Activated naive CD8-positive, alpha-beta T cell treated with anti-CD3 and anti-CD28 coated beads, Interleukin-2, amount 10 ng/mL, durations not matched to agents 7 days and 5 days (primary cell): ENCODE measurements around the gene TMEM121B. TPM values are rescaled to one million over a fixed set of nuclear protein-coding genes. Genes with fewer than 3 reads are reported as not detected.

Experiments
- ATAC-seq: fragments of 150-1000 bp; cut with Tn5 transposase; one replicate; pipeline ENCODE4 v1.10.0; 2021; ENCODE audit warnings: low read depth, moderate library complexity
- POLR2A ChIA-PET: fragments of 350-600 bp; sonication (Branson Sonifier 250); formaldehyde crosslinking; loops from one replicate; lab custom pipeline; 2021; ENCODE audit warnings: antibody characterized with exemption; lab: Charles Lee
- DNase-seq: peaks from one replicate; pipeline ENCODE4 v3.0.0; 2021
- H3K27ac Mint-ChIP-seq: one replicate; pipeline ENCODE4 v1.8.0; 2022; ENCODE audit warnings: mild to moderate bottlenecking, mixed read lengths
- H3K27me3 Mint-ChIP-seq: one replicate; pipeline ENCODE4 v1.8.0; 2022; ENCODE audit warnings: mild to moderate bottlenecking, moderate library complexity, mixed read lengths
- H3K36me3 Mint-ChIP-seq: one replicate; pipeline ENCODE4 v1.8.0; 2021; ENCODE audit warnings: mild to moderate bottlenecking, mixed read lengths
- H3K4me1 Mint-ChIP-seq: one replicate; pipeline ENCODE4 v1.8.0; 2021; ENCODE audit warnings: mixed read lengths
- H3K4me3 Mint-ChIP-seq: one replicate; pipeline ENCODE4 v1.8.0; 2022; ENCODE audit warnings: mild to moderate bottlenecking, moderate library complexity, mixed read lengths
- H3K9me3 Mint-ChIP-seq: one replicate; pipeline ENCODE4 v1.8.0; 2021; ENCODE audit warnings: mixed read lengths
- total RNA-seq, 2 experiments: library from RNA; stranded (reverse); gene quantifications; one replicate each; pipeline ENCODE4 v1.2.3, GENCODE V29; 2021

Gene TMEM121B
- total RNA-seq, 2 experiments from 2014 or later, result 0.08 to 0.09 TPM

DNA sequence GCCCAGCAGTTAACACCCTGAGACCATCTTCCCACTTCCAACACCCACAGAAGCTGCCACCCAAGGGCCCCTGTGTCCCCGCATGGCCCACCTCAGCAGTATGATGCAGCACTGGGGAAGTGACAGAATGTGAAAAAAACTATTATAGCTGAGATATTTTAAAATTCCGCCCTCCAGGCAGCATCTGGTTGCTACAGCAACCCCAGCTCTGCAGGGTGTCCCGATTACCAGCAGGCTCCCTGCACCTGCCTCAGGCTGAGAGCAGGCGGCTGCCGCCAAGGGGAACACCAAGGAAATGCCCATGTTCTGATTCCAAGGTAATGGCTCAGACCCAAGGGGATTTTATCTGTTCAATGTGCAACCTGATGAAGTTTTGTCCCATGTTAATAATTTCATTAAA is 10.5 kb upstream of the TMEM121B start:
- POLR2A ChIA-PET, result no interaction called here
- H3K36me3 Mint-ChIP-seq, result peaks cover 2% of the 10 kb centered on the region
- DNase-seq, result no peak
- no peaks in the 10 kb centered on the region for H3K9me3 Mint-ChIP-seq
- ATAC-seq, result no peak
- H3K27ac Mint-ChIP-seq, result no peak overlapping the region
- no peak overlapping the region for H3K4me3 Mint-ChIP-seq
- H3K27me3 Mint-ChIP-seq, result peaks cover 4% of the 10 kb centered on the region
- no peaks in the 10 kb centered on the region for H3K4me1 Mint-ChIP-seq

DNA sequence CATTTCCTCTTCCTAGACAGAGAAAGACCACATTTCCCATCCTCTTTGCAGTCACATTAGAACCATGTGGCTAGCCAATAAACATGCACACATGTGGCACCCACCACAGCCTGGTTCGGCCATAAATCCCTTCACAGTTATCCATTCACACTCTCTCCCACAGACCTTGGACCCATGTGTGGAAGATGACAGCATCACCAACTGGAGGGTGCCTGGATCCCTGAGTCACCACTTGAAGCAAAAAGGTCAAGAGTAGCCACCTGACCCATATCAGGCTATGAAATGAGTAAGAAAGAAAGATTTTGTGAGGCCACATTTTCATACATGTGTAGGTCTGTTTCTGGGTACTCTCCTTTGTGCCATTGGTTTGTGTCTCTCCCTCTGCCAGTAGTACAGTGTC is 9.0 kb upstream of the TMEM121B start:
- Mint-ChIP-seq H3K9me3 (no peaks in the 10 kb centered on the region), H3K4me1 (no peaks in the 10 kb centered on the region), H3K27me3 (peaks cover 4% of the 10 kb centered on the region), H3K27ac (no peak overlapping the region), H3K36me3 (peaks cover 2% of the 10 kb centered on the region), H3K4me3 (no peak overlapping the region)
- POLR2A ChIA-PET, result no interaction called here
- DNase-seq, result no peak
- ATAC-seq, result no peak

DNA sequence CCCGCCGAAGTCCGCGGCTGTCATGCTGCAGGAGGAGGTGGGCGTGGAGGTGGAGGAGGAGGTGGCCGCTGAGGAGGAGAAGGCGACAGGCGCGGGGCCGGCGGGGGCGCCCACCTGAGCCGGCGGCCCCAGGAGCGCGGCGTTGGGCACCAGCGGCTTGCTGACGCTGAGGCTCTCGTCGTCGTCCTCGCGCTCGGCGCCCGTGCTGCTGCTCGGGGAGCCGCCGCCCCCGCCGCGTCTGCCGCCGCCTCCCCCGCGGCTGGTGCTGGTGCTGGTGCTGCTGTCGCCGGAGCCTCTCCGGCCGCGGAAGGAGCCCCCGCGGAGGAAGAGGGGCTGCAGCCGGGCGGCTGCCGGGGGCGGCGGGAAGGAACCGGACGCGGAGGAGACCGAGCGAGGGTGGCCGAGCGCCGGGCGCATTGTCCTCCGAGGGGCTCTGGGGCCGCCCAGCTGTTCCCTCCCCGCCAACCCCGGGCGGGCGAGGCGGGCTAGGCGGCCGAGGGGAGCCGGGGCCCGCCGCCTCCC is 388 bp downstream of the TMEM121B start:
- Mint-ChIP-seq H3K27me3 (peaks cover 29% of the 10 kb centered on the region), H3K27ac (no peak overlapping the region), H3K4me1 (peaks cover 31% of the 10 kb centered on the region), H3K9me3 (no peaks in the 10 kb centered on the region), H3K36me3 (no peaks in the 10 kb centered on the region), H3K4me3 (no peak overlapping the region)
- peak; percentile 48 for DNase-seq
- POLR2A ChIA-PET, result no interaction called here
- peak; percentile 10 for ATAC-seq

DNA sequence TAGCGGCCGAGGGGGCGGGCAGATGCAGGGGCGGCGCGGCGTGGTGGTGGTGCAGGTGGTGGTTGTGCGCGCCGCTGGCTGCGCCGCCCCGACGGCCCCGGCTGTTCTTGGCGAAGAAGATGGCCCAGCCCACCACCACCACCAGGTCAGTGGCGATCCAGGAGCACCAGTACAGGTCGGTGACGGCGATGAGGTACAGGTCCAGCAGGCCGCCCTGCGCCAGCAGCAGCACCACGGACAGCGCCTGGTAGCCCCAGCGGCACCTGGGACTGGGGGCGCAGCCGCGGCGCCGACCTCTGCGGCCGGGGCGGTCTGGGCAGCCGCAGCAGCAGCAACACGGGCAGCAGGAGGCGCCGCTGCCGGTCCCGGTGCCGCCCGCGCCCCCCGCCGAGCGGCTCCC is 879 bp downstream of the TMEM121B start:
- DNase-seq, result peak; percentile 83
- Mint-ChIP-seq H3K27ac (no peak overlapping the region), H3K9me3 (no peaks in the 10 kb centered on the region), H3K36me3 (no peaks in the 10 kb centered on the region), H3K4me3 (no peak overlapping the region), H3K4me1 (peaks cover 35% of the 10 kb centered on the region), H3K27me3 (peaks cover 29% of the 10 kb centered on the region)
- POLR2A ChIA-PET, result no interaction called here
- ATAC-seq, result peak; percentile 63

DNA sequence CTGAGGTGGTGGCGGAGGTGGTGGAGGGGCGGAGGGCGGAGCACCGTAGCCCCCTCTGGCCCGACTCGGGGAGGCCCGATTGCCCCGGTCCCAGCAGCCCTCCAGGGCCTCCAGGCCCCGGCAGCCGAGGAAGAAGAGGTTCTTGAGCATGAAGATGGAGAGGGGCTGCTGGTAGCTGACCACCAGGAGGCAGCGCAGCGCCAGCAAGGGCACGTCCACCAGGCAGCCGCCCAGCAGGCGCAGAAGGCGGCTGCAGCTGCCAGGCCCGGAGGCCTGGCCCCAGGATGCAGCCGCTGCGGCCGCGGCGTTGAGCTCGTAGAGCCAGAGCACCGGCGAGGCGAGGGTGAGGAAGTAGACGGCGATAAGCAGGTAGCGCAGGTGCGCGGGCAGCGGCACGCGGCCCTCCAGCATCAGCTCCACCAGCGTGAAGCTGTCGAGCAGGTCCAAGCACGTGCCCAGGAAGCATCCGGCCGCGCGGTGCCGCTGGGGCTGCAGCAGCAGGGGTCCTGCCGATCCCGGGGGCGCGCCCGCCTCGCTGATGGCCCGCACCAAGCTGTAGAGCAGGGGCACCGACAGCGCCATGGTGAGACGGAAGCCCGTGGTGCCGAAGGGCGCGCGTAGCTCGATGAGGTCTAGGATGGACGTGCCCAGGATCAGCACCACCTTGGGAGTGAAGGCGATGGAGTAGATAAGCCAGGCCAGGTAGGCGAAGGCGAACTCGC is 1.5 kb downstream of the TMEM121B start:
- H3K9me3 Mint-ChIP-seq, result no peaks in the 10 kb centered on the region
- H3K27me3 Mint-ChIP-seq, result peaks cover 29% of the 10 kb centered on the region
- DNase-seq (no peak), ATAC-seq (no peak)
- POLR2A ChIA-PET, result no interaction called here
- H3K4me1 Mint-ChIP-seq, result peaks cover 38% of the 10 kb centered on the region
- H3K36me3 Mint-ChIP-seq, result no peaks in the 10 kb centered on the region
- peak overlapping the region; percentile 19 for H3K4me3 Mint-ChIP-seq
- no peak overlapping the region for H3K27ac Mint-ChIP-seq

DNA sequence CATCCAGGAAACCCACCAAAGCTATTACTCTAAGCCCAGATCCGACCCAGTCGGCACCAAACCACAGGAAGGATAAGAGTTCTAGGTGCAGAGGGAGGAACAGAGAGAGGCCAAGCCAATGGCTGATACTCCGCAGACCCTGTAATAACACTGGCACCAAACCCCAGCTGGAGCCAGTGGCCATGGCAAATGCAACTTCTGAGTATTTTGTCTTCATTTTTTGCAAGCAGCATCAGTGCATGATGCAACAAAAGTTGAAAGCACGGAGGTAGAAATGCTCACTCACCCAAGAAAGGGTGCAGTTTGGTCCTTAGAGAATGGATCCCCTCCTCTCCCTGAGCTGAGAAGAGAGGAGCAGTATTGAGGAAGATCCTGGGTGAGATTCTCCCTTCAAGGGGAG is 2.8 kb downstream of the TMEM121B start:
- peaks cover 26% of the 10 kb centered on the region for H3K27me3 Mint-ChIP-seq
- peak overlapping the region; percentile 58 for H3K4me3 Mint-ChIP-seq
- POLR2A ChIA-PET, result interaction anchor here (0.9 to 3.2 kb wide), 4 partner anchors 20 to 54 kb away, joined by 3 to 16 read pairs (median 4); no protein-coding TSS in a partner anchor
- H3K27ac Mint-ChIP-seq, result peak overlapping the region; percentile 84
- DNase-seq, result no peak
- no peaks in the 10 kb centered on the region for H3K9me3 Mint-ChIP-seq
- no peaks in the 10 kb centered on the region for H3K36me3 Mint-ChIP-seq
- H3K4me1 Mint-ChIP-seq, result peaks cover 42% of the 10 kb centered on the region
- no peak for ATAC-seq

DNA sequence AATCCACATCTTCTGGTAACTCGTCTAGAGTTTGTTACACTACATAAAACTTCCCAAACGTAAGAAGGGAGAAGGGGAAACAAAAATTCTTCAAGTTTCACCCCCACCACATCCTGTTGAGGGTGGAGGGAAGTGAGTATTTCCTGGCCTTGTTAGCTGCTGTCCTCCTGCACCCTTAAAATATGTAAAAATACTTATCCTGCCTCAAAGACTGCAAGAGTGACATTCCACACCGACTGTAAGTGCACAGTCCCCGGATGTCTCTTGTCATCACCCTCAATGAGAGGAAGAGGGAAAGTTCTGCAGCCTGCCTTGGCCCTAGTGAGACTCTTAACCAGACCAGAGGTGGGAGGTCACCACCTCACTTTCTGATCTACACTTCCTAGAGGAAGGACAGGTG is 3.3 kb downstream of the TMEM121B start:
- H3K27ac Mint-ChIP-seq, result peak overlapping the region; percentile 84
- ATAC-seq, result peak; percentile 44
- H3K36me3 Mint-ChIP-seq, result no peaks in the 10 kb centered on the region
- DNase-seq, result no peak
- H3K27me3 Mint-ChIP-seq, result peaks cover 25% of the 10 kb centered on the region
- no peaks in the 10 kb centered on the region for H3K9me3 Mint-ChIP-seq
- POLR2A ChIA-PET, result interaction anchor here (0.9 to 3.2 kb wide), 4 partner anchors 19 to 54 kb away, joined by 3 to 16 read pairs (median 4); no protein-coding TSS in a partner anchor
- H3K4me3 Mint-ChIP-seq, result peak overlapping the region; percentile 58
- peaks cover 42% of the 10 kb centered on the region for H3K4me1 Mint-ChIP-seq

DNA sequence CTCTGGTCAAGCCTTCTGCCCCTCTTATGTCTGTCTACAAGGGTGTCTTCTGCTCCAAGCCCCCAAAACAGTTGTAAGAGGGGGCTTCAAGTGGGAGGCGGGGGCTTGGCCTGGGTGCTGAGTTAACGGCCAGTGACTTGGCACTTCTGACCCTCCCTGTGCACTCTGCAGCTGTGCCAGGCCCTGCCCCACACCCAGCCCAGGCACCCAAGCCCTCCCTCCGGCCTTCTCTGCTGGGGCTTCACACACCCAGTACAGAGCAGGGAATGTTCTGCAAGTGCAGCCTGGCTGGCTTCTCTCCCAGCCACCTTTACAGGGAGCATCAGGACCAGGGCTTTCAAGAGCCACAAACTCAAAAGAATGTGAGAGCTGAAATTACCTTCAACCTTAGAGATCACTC is 3.8 kb downstream of the TMEM121B start:
- H3K4me3 Mint-ChIP-seq, result peak overlapping the region; percentile 58
- peaks cover 42% of the 10 kb centered on the region for H3K4me1 Mint-ChIP-seq
- DNase-seq (no peak), ATAC-seq (no peak)
- H3K36me3 Mint-ChIP-seq, result no peaks in the 10 kb centered on the region
- POLR2A ChIA-PET, result interaction anchor here (0.9 to 3.2 kb wide), 4 partner anchors 19 to 54 kb away, joined by 3 to 16 read pairs (median 4); no protein-coding TSS in a partner anchor
- no peaks in the 10 kb centered on the region for H3K9me3 Mint-ChIP-seq
- H3K27ac Mint-ChIP-seq, result peak overlapping the region; percentile 84
- H3K27me3 Mint-ChIP-seq, result peaks cover 20% of the 10 kb centered on the region

DNA sequence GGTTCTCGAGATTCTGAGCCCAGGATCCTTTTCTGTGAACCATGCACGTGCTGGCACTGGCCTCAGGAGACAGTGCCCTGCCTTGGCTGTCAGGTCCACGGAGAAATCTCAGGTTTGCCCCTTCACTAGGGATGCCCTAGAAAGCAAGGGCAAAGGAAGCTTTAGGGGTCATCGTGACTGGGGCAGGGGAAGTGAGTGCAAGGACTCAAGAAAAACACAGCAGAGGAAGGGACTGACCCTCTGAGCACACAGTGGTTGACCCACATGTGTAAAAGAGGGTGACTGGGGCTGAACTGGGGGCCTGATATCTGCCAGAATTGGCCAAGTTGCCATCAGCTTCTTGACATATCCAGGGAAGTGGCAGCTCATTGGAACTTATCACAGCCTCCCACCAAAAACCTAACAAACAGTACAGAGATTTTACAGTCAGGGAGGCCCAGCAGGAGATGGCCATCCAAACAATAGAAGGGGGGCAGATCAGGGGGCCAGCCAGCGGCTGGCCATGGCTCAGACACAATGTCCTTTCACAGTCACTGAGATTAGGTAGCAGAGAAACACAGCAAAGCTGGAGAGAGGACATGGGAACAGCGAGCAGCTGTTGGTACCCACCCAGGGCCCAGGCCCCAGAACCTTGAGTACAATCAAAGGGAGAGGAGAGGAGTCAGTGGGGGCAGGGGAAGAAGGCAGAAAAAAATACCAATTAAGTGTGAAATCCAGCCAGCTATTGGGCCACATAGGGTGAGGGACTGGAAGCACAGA is 4.4 kb downstream of the TMEM121B start:
- no peak for ATAC-seq
- POLR2A ChIA-PET, result interaction anchor here (0.7 to 3.2 kb wide), 6 partner anchors 10 to 103 kb away, joined by 3 to 16 read pairs (median 8); partner anchors contain the start of genes ADA2 and IL17RA
- Mint-ChIP-seq H3K9me3 (no peaks in the 10 kb centered on the region), H3K36me3 (no peaks in the 10 kb centered on the region), H3K27me3 (peaks cover 13% of the 10 kb centered on the region), H3K27ac (peak overlapping the region; percentile 86), H3K4me3 (peak overlapping the region; percentile 55), H3K4me1 (peaks cover 42% of the 10 kb centered on the region)
- no peak for DNase-seq

DNA sequence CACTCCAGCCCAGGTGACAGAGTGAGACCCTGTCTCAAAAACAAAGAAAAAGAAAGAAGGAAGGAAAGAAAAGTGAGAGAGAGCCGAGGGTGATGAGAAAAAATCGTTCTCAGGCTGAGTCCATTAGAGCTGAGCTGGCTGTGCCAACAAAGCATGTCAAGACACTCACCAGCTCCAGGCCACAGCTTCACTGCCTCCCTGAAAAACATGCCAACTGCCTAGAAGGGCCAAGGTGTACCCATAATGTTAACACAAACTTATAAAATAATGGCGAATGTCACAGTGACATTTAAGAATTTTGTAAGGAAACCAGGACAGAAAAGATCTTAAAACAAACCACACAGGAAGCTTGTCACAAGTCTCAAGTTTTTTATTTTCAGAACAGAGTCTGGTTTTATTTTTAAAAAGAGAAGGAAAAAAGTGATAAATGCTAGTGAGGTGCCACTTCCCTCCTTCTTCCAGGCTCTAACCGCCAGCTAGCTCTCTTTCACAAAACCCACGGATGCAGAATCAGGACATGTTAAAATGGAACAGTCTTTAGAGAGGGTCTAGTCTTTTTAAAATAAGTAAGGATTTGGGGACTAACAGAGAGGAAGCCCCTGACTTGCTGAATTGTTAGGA is 5.1 kb downstream of the TMEM121B start:
- Mint-ChIP-seq H3K4me3 (peak overlapping the region; percentile 55), H3K4me1 (peaks cover 42% of the 10 kb centered on the region), H3K36me3 (peaks cover 3% of the 10 kb centered on the region), H3K27ac (peak overlapping the region; percentile 86), H3K9me3 (no peaks in the 10 kb centered on the region), H3K27me3 (peaks cover 8% of the 10 kb centered on the region)
- POLR2A ChIA-PET, result interaction anchor here (0.7 to 3.2 kb wide), 7 partner anchors 9 to 103 kb away, joined by 3 to 16 read pairs (median 7); partner anchors contain the start of genes ADA2 and IL17RA
- no peak for DNase-seq
- no peak for ATAC-seq

DNA sequence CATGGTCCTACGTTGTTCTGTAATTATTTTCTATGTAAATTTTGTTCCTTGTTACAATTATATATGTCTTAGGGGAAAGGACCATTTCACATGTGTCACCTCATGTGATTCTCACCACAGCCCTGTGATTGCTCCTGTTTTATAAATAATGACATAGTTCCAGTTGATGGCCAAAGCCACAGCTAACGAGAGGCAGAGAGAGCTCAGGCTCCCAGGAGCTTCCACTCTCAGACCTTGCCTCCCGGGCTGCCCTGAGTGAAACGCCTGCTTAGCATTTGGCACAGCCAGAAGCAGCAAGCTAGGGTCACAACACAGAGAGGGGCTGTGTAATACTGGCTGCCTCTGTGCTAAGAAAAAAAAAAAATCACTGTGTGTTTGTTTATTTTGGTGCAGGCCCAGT is 5.9 kb downstream of the TMEM121B start:
- Mint-ChIP-seq H3K9me3 (no peaks in the 10 kb centered on the region), H3K4me1 (peaks cover 42% of the 10 kb centered on the region), H3K27ac (no peak overlapping the region), H3K27me3 (peaks cover 8% of the 10 kb centered on the region), H3K36me3 (peaks cover 8% of the 10 kb centered on the region), H3K4me3 (no peak overlapping the region)
- POLR2A ChIA-PET, result interaction anchor here (1.3 to 3.2 kb wide), 4 partner anchors 8 to 56 kb away, joined by 4 to 16 read pairs (median 12); no protein-coding TSS in a partner anchor
- DNase-seq (no peak), ATAC-seq (no peak)

DNA sequence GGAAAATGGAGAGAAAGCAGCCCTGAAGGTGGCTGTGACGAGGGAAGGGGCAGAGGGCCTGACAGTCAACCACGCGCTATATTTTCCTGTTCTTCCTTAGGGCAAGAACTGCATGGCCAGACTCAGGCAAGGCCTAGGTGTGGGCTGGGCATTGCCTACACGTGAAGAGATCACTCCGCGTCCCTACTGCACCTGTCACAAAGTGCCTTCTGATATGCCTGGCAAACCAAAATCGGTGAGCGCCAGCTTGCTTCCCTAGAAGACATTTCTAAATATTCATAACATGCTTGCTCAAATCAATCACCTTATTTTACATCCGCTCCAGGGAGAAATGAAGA is 6.3 kb downstream of the TMEM121B start:
- Mint-ChIP-seq H3K27ac (no peak overlapping the region), H3K4me3 (no peak overlapping the region), H3K36me3 (peaks cover 9% of the 10 kb centered on the region), H3K9me3 (no peaks in the 10 kb centered on the region), H3K4me1 (peaks cover 42% of the 10 kb centered on the region), H3K27me3 (peaks cover 7% of the 10 kb centered on the region)
- POLR2A ChIA-PET, result interaction anchor here (1.3 kb wide), 1 partner anchor 57 kb away, joined by 4 read pairs; no protein-coding TSS in a partner anchor
- no peak for ATAC-seq
- no peak for DNase-seq
